HEK293 (cell line): ENCODE measurements around the gene AFDN.
A peak's percentile ranks its signal among the peaks of the same experiment; 100 is the strongest.

ENCODE experiments used
- CTCF ChIA-PET: fragments of 350-600 bp; formaldehyde crosslinking; extraction: SDS; loops from one replicate; lab custom pipeline; 2021; ENCODE audit warnings: antibody characterized with exemption; lab: Yijun Ruan, JAX
- POLR2A ChIA-PET: fragments of 300-600 bp; formaldehyde crosslinking; extraction: SDS; loops from one replicate; lab custom pipeline; 2020; ENCODE audit warnings: antibody characterized with exemption, inconsistent platforms; lab: Yijun Ruan, JAX
- H3K27ac ChIP-seq: fragments of 200-500 bp; sonication (Bioruptor generic); 2 replicates; pipeline ENCODE4 v1.5.1; 2014; ENCODE audit warnings: low read depth, low read length, control low read depth, inconsistent platforms; ENCODE audit errors: extremely low read depth
- H3K36me3 ChIP-seq, 2 experiments: fragments of 200-500 bp in 1 of 2; sonication (Bioruptor generic) in 1 of 2; 1 replicate in 1 of 2; 2 replicates in 1 of 2; pipeline ENCODE4 v1.5.1; 2014 to 2017; ENCODE audit warnings: inconsistent platforms in 2 of 2, low read length in 2 of 2; ENCODE audit not compliant: control insufficient read depth in 2 of 2, insufficient read depth in 1 of 2
- H3K4me1 ChIP-seq: fragments of 200-500 bp; sonication (Bioruptor generic); 2 replicates; pipeline ENCODE4 v1.5.1; 2014; ENCODE audit warnings: mild to moderate bottlenecking, low read length, inconsistent platforms; ENCODE audit not compliant: control insufficient read depth, insufficient read depth
- H3K4me3 ChIP-seq: 2 replicates; pipeline ENCODE4 v1.5.1; 2011; ENCODE audit warnings: low read depth, mild to moderate bottlenecking, control low read depth, low read length, moderate library complexity
- H3K9me3 ChIP-seq: fragments of 200-500 bp; sonication (Bioruptor generic); 2 replicates; pipeline ENCODE4 v1.5.1; 2014; ENCODE audit warnings: low read depth, low read length, inconsistent platforms; ENCODE audit not compliant: control insufficient read depth, insufficient read depth
- SCRT2 ChIP-seq: fragments of 450-650 bp; formaldehyde crosslinking; IDR thresholded peaks from 2 replicates; pipeline ENCODE4 v1.5.1; 2016; ENCODE audit warnings: missing biosample characterization, missing genetic modification characterization
- WT1 ChIP-seq: fragments of 450-650 bp; formaldehyde crosslinking; IDR thresholded peaks from 2 replicates; pipeline ENCODE4 v1.5.1; 2016; ENCODE audit warnings: missing biosample characterization, missing genetic modification characterization
- ZNF114 ChIP-seq: fragments of 450-650 bp; formaldehyde crosslinking; IDR thresholded peaks from 2 replicates; pipeline ENCODE4 v1.5.0; 2017; ENCODE audit warnings: missing biosample characterization, missing genetic modification characterization
- ZNF121 ChIP-seq: fragments of 450-650 bp; formaldehyde crosslinking; IDR thresholded peaks from 2 replicates; pipeline ENCODE4 v1.5.1; 2016; ENCODE audit warnings: missing biosample characterization, missing genetic modification characterization
- ZNF138 ChIP-seq: fragments of 450-650 bp; formaldehyde crosslinking; IDR thresholded peaks from 2 replicates; pipeline ENCODE4 v1.5.1; 2016; ENCODE audit warnings: missing biosample characterization, missing genetic modification characterization, borderline replicate concordance
- ZNF146 ChIP-seq: fragments of 450-650 bp; formaldehyde crosslinking; IDR thresholded peaks from 2 replicates; pipeline ENCODE4 v1.5.1; 2016; ENCODE audit warnings: missing biosample characterization, missing genetic modification characterization
- ZNF18 ChIP-seq: fragments of 450-650 bp; formaldehyde crosslinking; IDR thresholded peaks from 2 replicates; pipeline ENCODE4 v1.5.1; 2016; ENCODE audit warnings: missing biosample characterization, missing genetic modification characterization
- ZNF394 ChIP-seq: fragments of 450-650 bp; formaldehyde crosslinking; IDR thresholded peaks from 2 replicates; pipeline ENCODE4 v1.5.1; 2016; ENCODE audit warnings: missing biosample characterization, missing genetic modification characterization, mild to moderate bottlenecking, moderate library complexity, borderline replicate concordance
- ZNF416 ChIP-seq: fragments of 450-650 bp; formaldehyde crosslinking; IDR thresholded peaks from 2 replicates; pipeline ENCODE4 v1.5.1; 2016; ENCODE audit warnings: missing biosample characterization, missing genetic modification characterization
- ZNF473 ChIP-seq: fragments of 450-650 bp; formaldehyde crosslinking; IDR thresholded peaks from 2 replicates; pipeline ENCODE4 v1.5.1; 2017; ENCODE audit warnings: missing biosample characterization, missing genetic modification characterization
- ZNF600 ChIP-seq: fragments of 450-650 bp; formaldehyde crosslinking; IDR thresholded peaks from 2 replicates; pipeline ENCODE4 v1.5.1; 2016; ENCODE audit warnings: missing biosample characterization, missing genetic modification characterization
- ZNF677 ChIP-seq: fragments of 450-650 bp; IDR thresholded peaks from 2 replicates; pipeline ENCODE4 v1.5.0; 2018; ENCODE audit warnings: missing biosample characterization, mild to moderate bottlenecking, missing genetic modification characterization, moderate library complexity
- ZNF701 ChIP-seq: fragments of 450-650 bp; formaldehyde crosslinking; IDR thresholded peaks from 2 replicates; pipeline ENCODE4 v1.5.1; 2016; ENCODE audit warnings: missing biosample characterization, missing genetic modification characterization
- TF ChIP-seq, protein P1 (sequence below): fragments of 450-650 bp; formaldehyde crosslinking; IDR thresholded peaks from 2 replicates; pipeline ENCODE4 v1.5.1; 2017; ENCODE audit warnings: missing biosample characterization, missing genetic modification characterization
- TF ChIP-seq, protein P2 (sequence below): fragments of 450-650 bp; formaldehyde crosslinking; IDR thresholded peaks from 2 replicates; pipeline ENCODE4 v1.5.1; 2016; ENCODE audit warnings: missing biosample characterization, missing genetic modification characterization, borderline replicate concordance
- TF ChIP-seq, protein P3 (sequence below): fragments of 450-650 bp; formaldehyde crosslinking; IDR thresholded peaks from 2 replicates; pipeline ENCODE4 v1.5.1; 2016; ENCODE audit warnings: missing biosample characterization, missing genetic modification characterization
- TF ChIP-seq, protein P4 (sequence below): IDR thresholded peaks from 2 replicates; pipeline ENCODE4 v1.6.1; 2011; ENCODE audit warnings: mild to moderate bottlenecking, low read depth, low read length, borderline replicate concordance

Gene AFDN

DNA sequence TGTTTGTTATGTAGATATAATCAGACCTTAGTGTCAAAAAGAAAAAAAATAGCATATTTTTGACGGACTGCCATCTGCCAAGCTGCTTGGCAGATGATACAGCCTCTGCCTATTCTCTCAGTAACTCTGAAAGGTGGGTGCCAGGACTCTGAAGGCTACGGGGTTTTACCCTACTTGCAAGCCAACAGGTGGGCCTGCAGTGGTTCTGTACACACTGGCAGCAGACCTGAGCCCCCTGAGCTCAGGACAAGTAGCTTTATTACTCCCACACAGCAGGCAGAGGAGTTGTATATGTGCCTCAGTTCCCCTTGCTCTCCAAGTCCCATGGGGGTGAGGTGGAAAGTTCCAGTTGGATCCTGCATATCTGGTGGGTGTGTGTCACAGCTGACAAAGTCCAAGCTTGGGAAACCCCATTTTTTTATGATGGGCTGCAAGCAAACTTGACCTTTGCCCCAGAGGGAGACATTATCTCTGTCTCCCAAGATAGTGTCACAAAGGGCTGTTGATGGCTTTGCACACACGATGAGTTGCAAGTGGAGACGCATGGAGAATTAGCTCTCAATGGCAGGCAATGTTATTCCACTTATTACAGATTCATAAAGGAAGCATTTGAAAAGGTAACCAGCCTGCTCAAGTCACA, 20.5 kb upstream of the AFDN start:
- ChIA-PET CTCF (no interaction called here), POLR2A (no interaction called here)

GRCh38 chr6:167807200-167807599, 19.5 kb upstream of the AFDN start:
- Histone ChIP-seq H3K27ac (no peak overlapping the region), H3K4me3 (no peak overlapping the region)
- TF ChIP-seq ZNF146 (tag by site-specific recombination), result no peak
- TF ChIP-seq ZNF677, result no peak
- TF ChIP-seq WT1, result no peak
- TF ChIP-seq ZNF394 (tag by site-specific recombination), result no peak
- TF ChIP-seq, protein P1, sequence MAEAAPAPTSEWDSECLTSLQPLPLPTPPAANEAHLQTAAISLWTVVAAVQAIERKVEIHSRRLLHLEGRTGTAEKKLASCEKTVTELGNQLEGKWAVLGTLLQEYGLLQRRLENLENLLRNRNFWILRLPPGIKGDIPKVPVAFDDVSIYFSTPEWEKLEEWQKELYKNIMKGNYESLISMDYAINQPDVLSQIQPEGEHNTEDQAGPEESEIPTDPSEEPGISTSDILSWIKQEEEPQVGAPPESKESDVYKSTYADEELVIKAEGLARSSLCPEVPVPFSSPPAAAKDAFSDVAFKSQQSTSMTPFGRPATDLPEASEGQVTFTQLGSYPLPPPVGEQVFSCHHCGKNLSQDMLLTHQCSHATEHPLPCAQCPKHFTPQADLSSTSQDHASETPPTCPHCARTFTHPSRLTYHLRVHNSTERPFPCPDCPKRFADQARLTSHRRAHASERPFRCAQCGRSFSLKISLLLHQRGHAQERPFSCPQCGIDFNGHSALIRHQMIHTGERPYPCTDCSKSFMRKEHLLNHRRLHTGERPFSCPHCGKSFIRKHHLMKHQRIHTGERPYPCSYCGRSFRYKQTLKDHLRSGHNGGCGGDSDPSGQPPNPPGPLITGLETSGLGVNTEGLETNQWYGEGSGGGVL (tag by site-specific recombination), result no peak
- TF ChIP-seq ZNF121, result no peak
- no peak for TF ChIP-seq ZNF416 (tag by site-specific recombination)
- TF ChIP-seq, protein P2, sequence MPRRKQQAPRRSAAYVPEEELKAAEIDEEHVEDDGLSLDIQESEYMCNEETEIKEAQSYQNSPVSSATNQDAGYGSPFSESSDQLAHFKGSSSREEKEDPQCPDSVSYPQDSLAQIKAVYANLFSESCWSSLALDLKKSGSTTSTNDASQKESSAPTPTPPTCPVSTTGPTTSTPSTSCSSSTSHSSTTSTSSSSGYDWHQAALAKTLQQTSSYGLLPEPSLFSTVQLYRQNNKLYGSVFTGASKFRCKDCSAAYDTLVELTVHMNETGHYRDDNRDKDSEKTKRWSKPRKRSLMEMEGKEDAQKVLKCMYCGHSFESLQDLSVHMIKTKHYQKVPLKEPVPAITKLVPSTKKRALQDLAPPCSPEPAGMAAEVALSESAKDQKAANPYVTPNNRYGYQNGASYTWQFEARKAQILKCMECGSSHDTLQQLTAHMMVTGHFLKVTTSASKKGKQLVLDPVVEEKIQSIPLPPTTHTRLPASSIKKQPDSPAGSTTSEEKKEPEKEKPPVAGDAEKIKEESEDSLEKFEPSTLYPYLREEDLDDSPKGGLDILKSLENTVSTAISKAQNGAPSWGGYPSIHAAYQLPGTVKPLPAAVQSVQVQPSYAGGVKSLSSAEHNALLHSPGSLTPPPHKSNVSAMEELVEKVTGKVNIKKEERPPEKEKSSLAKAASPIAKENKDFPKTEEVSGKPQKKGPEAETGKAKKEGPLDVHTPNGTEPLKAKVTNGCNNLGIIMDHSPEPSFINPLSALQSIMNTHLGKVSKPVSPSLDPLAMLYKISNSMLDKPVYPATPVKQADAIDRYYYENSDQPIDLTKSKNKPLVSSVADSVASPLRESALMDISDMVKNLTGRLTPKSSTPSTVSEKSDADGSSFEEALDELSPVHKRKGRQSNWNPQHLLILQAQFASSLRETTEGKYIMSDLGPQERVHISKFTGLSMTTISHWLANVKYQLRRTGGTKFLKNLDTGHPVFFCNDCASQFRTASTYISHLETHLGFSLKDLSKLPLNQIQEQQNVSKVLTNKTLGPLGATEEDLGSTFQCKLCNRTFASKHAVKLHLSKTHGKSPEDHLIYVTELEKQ (tag by site-specific recombination), result no peak
- no peak for TF ChIP-seq ZNF114 (tag by site-specific recombination)
- TF ChIP-seq ZNF701 (tag by site-specific recombination), result no peak
- TF ChIP-seq, protein P3, sequence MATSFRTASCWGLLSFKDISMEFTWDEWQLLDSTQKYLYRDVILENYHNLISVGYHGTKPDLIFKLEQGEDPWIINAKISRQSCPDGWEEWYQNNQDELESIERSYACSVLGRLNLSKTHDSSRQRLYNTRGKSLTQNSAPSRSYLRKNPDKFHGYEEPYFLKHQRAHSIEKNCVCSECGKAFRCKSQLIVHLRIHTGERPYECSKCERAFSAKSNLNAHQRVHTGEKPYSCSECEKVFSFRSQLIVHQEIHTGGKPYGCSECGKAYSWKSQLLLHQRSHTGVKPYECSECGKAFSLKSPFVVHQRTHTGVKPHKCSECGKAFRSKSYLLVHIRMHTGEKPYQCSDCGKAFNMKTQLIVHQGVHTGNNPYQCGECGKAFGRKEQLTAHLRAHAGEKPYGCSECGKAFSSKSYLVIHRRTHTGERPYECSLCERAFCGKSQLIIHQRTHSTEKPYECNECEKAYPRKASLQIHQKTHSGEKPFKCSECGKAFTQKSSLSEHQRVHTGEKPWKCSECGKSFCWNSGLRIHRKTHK (tag by site-specific recombination), result no peak
- no peak for TF ChIP-seq ZNF600 (tag by site-specific recombination)
- no peak for TF ChIP-seq ZNF18 (tag by site-specific recombination)
- TF ChIP-seq, protein P4, sequence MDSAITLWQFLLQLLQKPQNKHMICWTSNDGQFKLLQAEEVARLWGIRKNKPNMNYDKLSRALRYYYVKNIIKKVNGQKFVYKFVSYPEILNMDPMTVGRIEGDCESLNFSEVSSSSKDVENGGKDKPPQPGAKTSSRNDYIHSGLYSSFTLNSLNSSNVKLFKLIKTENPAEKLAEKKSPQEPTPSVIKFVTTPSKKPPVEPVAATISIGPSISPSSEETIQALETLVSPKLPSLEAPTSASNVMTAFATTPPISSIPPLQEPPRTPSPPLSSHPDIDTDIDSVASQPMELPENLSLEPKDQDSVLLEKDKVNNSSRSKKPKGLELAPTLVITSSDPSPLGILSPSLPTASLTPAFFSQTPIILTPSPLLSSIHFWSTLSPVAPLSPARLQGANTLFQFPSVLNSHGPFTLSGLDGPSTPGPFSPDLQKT, result no peak
- TF ChIP-seq ZNF138 (tag by site-specific recombination), result no peak
- TF ChIP-seq, all 188 proteins: peak for 0
- POLR2A ChIA-PET, result no interaction called here
- CTCF ChIA-PET, result no interaction called here
- H3K36me3 ChIP-seq, result no peaks in the 10 kb centered on the region
- H3K4me1 ChIP-seq, result no peaks in the 10 kb centered on the region
- H3K9me3 ChIP-seq, result no peaks in the 10 kb centered on the region

More for the DNA sequence above, 20.5 kb upstream of the AFDN start:
- no peaks in the 10 kb centered on the region for H3K4me1 ChIP-seq
- no peaks in the 10 kb centered on the region for H3K9me3 ChIP-seq
- H3K36me3 ChIP-seq, result no peaks in the 10 kb centered on the region
- H3K4me3 ChIP-seq, result no peak overlapping the region
- peak; percentile 43; the same call in 1 of the 2 replicates for TF ChIP-seq SCRT2
- no peak for TF ChIP-seq ZNF473 (tag by site-specific recombination)
- no peak overlapping the region for H3K27ac ChIP-seq
